ENCODE results near the gene ZNF276.

The ZNF276 gene

GRCh38 chr16:89733322-89733721 lies 12.0 kb downstream of the ZNF276 start:
- DNase-seq (ENCODE audit: low read depth): no peak
- no peak overlapping the region for H3K4me3 ChIP-seq (ENCODE audit: control insufficient read depth, low read depth, low read length)
- TF ChIP-seq CTCF (conservative IDR thresholded peaks at IDR 0.05; ENCODE audit: control insufficient read depth, insufficient read depth, low read depth, low read length): no peak

GRCh38 chr16:89733792-89734191 lies 12.5 kb downstream of the ZNF276 start:
- no peak for TF ChIP-seq CTCF (conservative IDR thresholded peaks at IDR 0.05; ENCODE audit: control insufficient read depth, insufficient read depth, low read depth, low read length)
- DNase-seq (ENCODE audit: low read depth): no peak
- no peak overlapping the region for H3K4me3 ChIP-seq (ENCODE audit: control insufficient read depth, low read depth, low read length)

- DNase-seq (ENCODE audit: low read depth): no peak
- no peak for TF ChIP-seq CTCF (conservative IDR thresholded peaks at IDR 0.05; ENCODE audit: control insufficient read depth, insufficient read depth, low read depth, low read length)
These were observed 15.2 kb downstream of the ZNF276 start for GRCh38 chr16:89736554-89736953.

GRCh38 chr16:89737341-89738071 lies 16.2 kb downstream of the ZNF276 start:
- DNase-seq (ENCODE audit: low read depth): no peak
- no peak for TF ChIP-seq CTCF (conservative IDR thresholded peaks at IDR 0.05; ENCODE audit: control insufficient read depth, insufficient read depth, low read depth, low read length)
- H3K4me3 ChIP-seq (ENCODE audit: control insufficient read depth, low read depth, low read length): no peak overlapping the region

More at GRCh38 chr16:89736554-89736953, 15.2 kb downstream of the ZNF276 start:
- H3K4me3 ChIP-seq (ENCODE audit: control insufficient read depth, low read depth, low read length): no peak overlapping the region

DNA sequence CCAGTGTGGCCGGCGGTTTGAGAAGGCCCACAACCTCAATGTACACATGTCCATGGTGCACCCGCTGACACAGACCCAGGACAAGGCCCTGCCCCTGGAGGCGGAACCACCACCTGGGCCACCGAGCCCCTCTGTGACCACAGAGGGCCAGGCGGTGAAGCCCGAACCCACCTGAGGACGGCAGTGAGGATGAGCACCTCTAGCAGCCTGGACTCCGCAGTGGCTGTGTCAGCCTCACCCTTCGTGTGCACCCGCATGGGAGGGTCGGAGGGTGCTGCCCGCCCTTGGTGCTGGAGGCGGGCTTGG lies 16.7 kb downstream of the ZNF276 start:
- TF ChIP-seq CTCF (conservative IDR thresholded peaks at IDR 0.05; ENCODE audit: control insufficient read depth, insufficient read depth, low read depth, low read length): no peak
- no peak for DNase-seq (ENCODE audit: low read depth)
- no peak overlapping the region for H3K4me3 ChIP-seq (ENCODE audit: control insufficient read depth, low read depth, low read length)

- no peak for DNase-seq (ENCODE audit: low read depth)
- no peak for TF ChIP-seq CTCF (conservative IDR thresholded peaks at IDR 0.05; ENCODE audit: control insufficient read depth, insufficient read depth, low read depth, low read length)
- no peak overlapping the region for H3K4me3 ChIP-seq (ENCODE audit: control insufficient read depth, low read depth, low read length)
These were observed 17.4 kb downstream of the ZNF276 start for GRCh38 chr16:89738538-89739317.
